H1 (cell line): Measurements from ENCODE around the gene GPR15. TPM values are rescaled to one million over a fixed set of nuclear protein-coding genes. Genes with fewer than 3 reads are reported as not detected.

Source experiments
- CTCF ChIA-PET: fragments of 300-600 bp; sonication (Branson Sonifier 250); formaldehyde crosslinking; loops from one replicate; lab custom pipeline; 2021; ENCODE audit not compliant: partially characterized antibody; lab: Charles Lee
- POLR2A ChIA-PET: fragments of 300-600 bp; sonication (Branson Sonifier 250); formaldehyde crosslinking; loops from one replicate; lab custom pipeline; 2021; ENCODE audit warnings: inconsistent platforms; ENCODE audit not compliant: partially characterized antibody; lab: Charles Lee
- DNase-seq, 2 experiments: peaks; one replicate each; pipeline versions ENCODE4 v3.0.0 to v3.0.0-alpha.2; 2010 to 2022; ENCODE audit warnings: low spot score in 2 of 2, low read depth in 1 of 2, mixed read lengths in 1 of 2
- FAIRE-seq: peaks from 2 replicates; lab custom pipeline; 2011; peaks lifted over from hg19 to GRCh38; lab: Jason Lieb, UNC
- H2AFZ ChIP-seq: 2 replicates; pipeline ENCODE4 v1.8.1; 2012; ENCODE audit warnings: low read length, inconsistent platforms
- H2AK5ac ChIP-seq: 2 replicates; pipeline ENCODE4 v1.6.1; 2013; ENCODE audit warnings: low read depth, low read length
- H2BK120ac ChIP-seq: replicated peaks from 2 replicates; pipeline ENCODE3; 2013; ENCODE audit warnings: low read depth, low read length, inconsistent platforms
- H2BK12ac ChIP-seq: 2 replicates; pipeline ENCODE4 v1.6.1; 2013; ENCODE audit warnings: low read depth, low read length
- H2BK15ac ChIP-seq: 2 replicates; pipeline ENCODE4 v1.6.1; 2013; ENCODE audit warnings: low read length
- H2BK20ac ChIP-seq: 2 replicates; pipeline ENCODE4 v1.6.1; 2013; ENCODE audit warnings: low read length
- H2BK5ac ChIP-seq: 2 replicates; pipeline ENCODE4 v1.6.1; 2013; ENCODE audit warnings: low read depth, low read length
- H3K14ac ChIP-seq: 2 replicates; pipeline ENCODE4 v1.6.1; 2013; ENCODE audit warnings: inconsistent platforms; ENCODE audit not compliant: insufficient read length
- H3K18ac ChIP-seq: 2 replicates; pipeline ENCODE4 v1.6.1; 2013; ENCODE audit warnings: low read length; ENCODE audit errors: extremely low read depth
- H3K23ac ChIP-seq: 2 replicates; pipeline ENCODE4 v1.6.1; 2013; ENCODE audit warnings: inconsistent platforms; ENCODE audit not compliant: insufficient read length
- H3K23me2 ChIP-seq: 2 replicates; pipeline ENCODE4 v1.6.1; 2013; ENCODE audit warnings: low read depth, low read length
- H3K27ac ChIP-seq: 2 replicates; pipeline ENCODE4 v1.6.1; 2011; ENCODE audit warnings: low read depth, low read length, inconsistent platforms
- H3K27me3 ChIP-seq, 4 experiments: replicated peaks in 1 of 4; 1 replicate in 1 of 4; 2 replicates in 3 of 4; pipeline versions ENCODE4 v1.6.1 to v1.8.1; 2011 to 2013; ENCODE audit warnings: low read length in 3 of 4, mild to moderate bottlenecking in 3 of 4, inconsistent platforms in 2 of 4, mixed read lengths in 2 of 4, moderate library complexity in 1 of 4; ENCODE audit not compliant: control insufficient read depth in 3 of 4, insufficient read depth in 3 of 4; ENCODE audit errors: extremely low read depth in 1 of 4
- H3K36me3 ChIP-seq, 4 experiments: 2 replicates each; pipeline versions ENCODE4 v1.6.1 to v1.8.1; 2011 to 2013; ENCODE audit warnings: mild to moderate bottlenecking in 4 of 4, low read length in 3 of 4, moderate library complexity in 2 of 4, control low read depth in 1 of 4, inconsistent platforms in 1 of 4; ENCODE audit not compliant: insufficient read depth in 4 of 4, control insufficient read depth in 2 of 4
- H3K4ac ChIP-seq: replicated peaks from 2 replicates; pipeline ENCODE3; 2013; ENCODE audit warnings: low read length, low read depth, mixed read lengths, inconsistent platforms; ENCODE audit not compliant: insufficient read length
- H3K4me1 ChIP-seq, 4 experiments: replicated peaks in 1 of 4; 1 replicate in 1 of 4; 2 replicates in 3 of 4; pipeline versions ENCODE4 v1.6.1 to v1.8.1; 2011 to 2013; ENCODE audit warnings: low read length in 3 of 4, inconsistent platforms in 2 of 4, mixed read lengths in 1 of 4; ENCODE audit not compliant: insufficient read depth in 4 of 4, control insufficient read depth in 3 of 4
- H3K4me2 ChIP-seq, 2 experiments: 2 replicates each; pipeline versions ENCODE4 v1.6.1 to v1.8.1; 2011 to 2013; ENCODE audit warnings: low read depth in 2 of 2, low read length in 2 of 2, control low read depth in 1 of 2, inconsistent platforms in 1 of 2, mild to moderate bottlenecking in 1 of 2; ENCODE audit not compliant: insufficient read depth in 1 of 2
- H3K4me3 ChIP-seq, 4 experiments: fragments of 200-600, 300-600 bp in 1 of 4; sonication (generic), shearing (Covaris generic), sonication (Bioruptor Twin) in 1 of 4; 2 replicates each; pipeline versions ENCODE4 v1.5.1 to v1.8.1; 2011 to 2016; ENCODE audit warnings: low read length in 4 of 4, low read depth in 3 of 4, control low read depth in 2 of 4, inconsistent platforms in 2 of 4, mild to moderate bottlenecking in 2 of 4, mixed read lengths in 1 of 4, moderate library complexity in 1 of 4; ENCODE audit not compliant: insufficient read depth in 2 of 4; ENCODE audit errors: extremely low read depth in 1 of 4
- H3K56ac ChIP-seq: replicated peaks from 2 replicates; pipeline ENCODE3; 2013; ENCODE audit warnings: low read depth, mild to moderate bottlenecking, mixed read lengths, low read length, inconsistent platforms; ENCODE audit not compliant: insufficient read length
- H3K79me1 ChIP-seq: 2 replicates; pipeline ENCODE4 v1.6.1; 2013; ENCODE audit warnings: low read depth, low read length, control low read depth
- H3K79me2 ChIP-seq, 2 experiments: 2 replicates each; pipeline versions ENCODE4 v1.6.1 to v1.8.1; 2012 to 2013; ENCODE audit warnings: low read length in 2 of 2, mild to moderate bottlenecking in 2 of 2, inconsistent platforms in 1 of 2; ENCODE audit not compliant: insufficient read depth in 2 of 2, control insufficient read depth in 1 of 2
- H3K9ac ChIP-seq, 4 experiments: replicated peaks in 1 of 4; 1 replicate in 1 of 4; 2 replicates in 3 of 4; pipeline versions ENCODE4 v1.6.1 to v1.8.1; 2011 to 2013; ENCODE audit warnings: low read depth in 3 of 4, low read length in 3 of 4, control low read depth in 2 of 4, mild to moderate bottlenecking in 2 of 4, moderate library complexity in 2 of 4, inconsistent platforms in 1 of 4; ENCODE audit errors: extremely low read depth in 1 of 4
- H3K9me3 ChIP-seq, 2 experiments: 2 replicates each; pipeline versions ENCODE4 v1.6.1 to v1.8.1; 2012 to 2013; ENCODE audit warnings: mild to moderate bottlenecking in 2 of 2, moderate library complexity in 2 of 2, control low read depth in 1 of 2, inconsistent platforms in 1 of 2, low read depth in 1 of 2, low read length in 1 of 2, mixed read lengths in 1 of 2; ENCODE audit not compliant: insufficient read depth in 2 of 2
- H4K20me1 ChIP-seq, 2 experiments: replicated peaks in 1 of 2; 2 replicates each; pipeline versions ENCODE3 to v1.8.1; 2011 to 2013; ENCODE audit warnings: inconsistent platforms in 2 of 2, low read length in 2 of 2, mild to moderate bottlenecking in 1 of 2; ENCODE audit not compliant: insufficient read depth in 2 of 2, control insufficient read depth in 1 of 2
- H4K5ac ChIP-seq: 2 replicates; pipeline ENCODE4 v1.6.1; 2013; ENCODE audit warnings: low read length, low read depth, mixed read lengths, inconsistent platforms; ENCODE audit not compliant: insufficient read length
- H4K8ac ChIP-seq: 2 replicates; pipeline ENCODE4 v1.8.0; 2013; ENCODE audit warnings: mild to moderate bottlenecking, moderate library complexity, low read length, inconsistent platforms; ENCODE audit not compliant: insufficient read depth; ENCODE audit errors: extremely low read depth
- H4K91ac ChIP-seq: replicated peaks from 2 replicates; pipeline ENCODE3; 2013; ENCODE audit warnings: low read length, mixed read lengths, inconsistent platforms; ENCODE audit not compliant: insufficient read length
- BACH1 ChIP-seq: IDR thresholded peaks from 2 replicates; pipeline ENCODE4 v1.6.1; 2012; ENCODE audit warnings: low read length, improper control_type of control experiment
- CHD2 ChIP-seq: IDR thresholded peaks from 2 replicates; pipeline ENCODE4 v1.6.1; 2012; ENCODE audit warnings: low read length, improper control_type of control experiment
- JUN ChIP-seq: IDR thresholded peaks from 2 replicates; pipeline ENCODE4 v1.6.1; 2011; ENCODE audit warnings: low read depth, mild to moderate bottlenecking, improper control_type of control experiment, low read length
- POU5F1 ChIP-seq: IDR thresholded peaks from 2 replicates; pipeline ENCODE4 v1.6.1; 2011; ENCODE audit warnings: low read depth, mild to moderate bottlenecking, low read length, moderate library complexity
- WGBS, 2 experiments: shearing (Covaris generic) in 1 of 2; methylation state at CpG; one replicate each; pipeline versions ENCODE4 v1.1.6 to v1.1.7; 2013 to 2015; ENCODE audit warnings: low lambda C conversion rate in 2 of 2, mixed read lengths in 2 of 2, inconsistent platforms in 1 of 2, low coverage in 1 of 2, missing lambda C conversion rate in 1 of 2; ENCODE audit not compliant: insufficient replicate concordance in 2 of 2, insufficient coverage in 1 of 2, insufficient read length in 1 of 2; ENCODE audit errors: extremely low coverage in 1 of 2, missing lambda C conversion rate in 1 of 2; 5-methylcytosine and 5-hydroxymethylcytosine counted together
- polyA plus RNA-seq, 7 experiments: library from polyadenylated mRNA; depleted of rRNA in 3 of 7; stranded (reverse) in 5 of 7; unstranded in 2 of 7; fragments of >200 nt in 5 of 7; fragments of 200-250 nt in 2 of 7; gene quantifications; 1 replicate in 5 of 7; 2 replicates in 1 of 7; 4 replicates in 1 of 7; pipeline versions ENCODE4 v1.2.1 to v1.2.3, GENCODE V29; 2011 to 2013; ENCODE audit warnings: missing spikeins in 2 of 7, mixed read lengths in 2 of 7
- total RNA-seq: library from RNA; stranded (reverse); fragmentation: NEBNext Ultra II Directional; extraction: Animal tissue kit (Norgen Biotek cat#: 25700); gene quantifications from 2 replicates; pipeline ENCODE4 v1.2.1, GENCODE V29; 2021

GPR15 gene
- total and polyA plus RNA-seq, 2 of the 8 experiments (the other 6 are each of a cell fraction or from before 2014, with no cell fraction given): not detected

GRCh38 chr3:98483626-98484025, 48.2 kb upstream of the GPR15 start:
- 83% methylated on average over 3 of the region's 3 CpGs; no CpG with 5 or more reads in 1 of the 2 experiments for WGBS, 2 experiments
- TF ChIP-seq CHD2 (no peak), POU5F1 (no peak), BACH1 (no peak), JUN (no peak)

More at GRCh38 chr3:98483626-98484025, 48.2 kb upstream of the GPR15 start:
- Histone ChIP-seq H2BK5ac (no peak overlapping the region), H3K79me1 (no peaks in the 10 kb centered on the region), H3K4me2 (no peak overlapping the region), H3K27me3 (no peaks in the 10 kb centered on the region), H3K23ac (no peak overlapping the region), H3K14ac (no peak overlapping the region), H3K9me3 (no peaks in the 10 kb centered on the region), H3K23me2 (no peaks in the 10 kb centered on the region), H3K4me3 (no peak overlapping the region), H3K9ac (no peak overlapping the region), H3K27ac (no peak overlapping the region), H2AK5ac (no peak overlapping the region), H3K18ac (no peak overlapping the region), H2BK12ac (no peak overlapping the region), H2BK120ac (no peak overlapping the region), H3K79me2 (no peaks in the 10 kb centered on the region), H3K56ac (no peak overlapping the region), H4K8ac (no peak overlapping the region), H3K36me3 (no peaks in the 10 kb centered on the region), H2AFZ (no peak overlapping the region), H3K4ac (no peak overlapping the region), H4K20me1 (no peaks in the 10 kb centered on the region), H4K91ac (no peak overlapping the region), H3K4me1 (no peaks in the 10 kb centered on the region), H2BK15ac (no peak overlapping the region), H4K5ac (no peak overlapping the region), H2BK20ac (no peak overlapping the region)
- CTCF ChIA-PET: no interaction called here
- FAIRE-seq (no peak), DNase-seq (no peak)
- POLR2A ChIA-PET: no interaction called here
